Measurements from ENCODE around the gene ERC1. TPM values are rescaled to one million over a fixed set of nuclear protein-coding genes. Genes with fewer than 3 reads are reported as not detected.

ERC1 gene
- total RNA-seq, 1 experiment from 2014 or later, result 39.4 TPM

DNA sequence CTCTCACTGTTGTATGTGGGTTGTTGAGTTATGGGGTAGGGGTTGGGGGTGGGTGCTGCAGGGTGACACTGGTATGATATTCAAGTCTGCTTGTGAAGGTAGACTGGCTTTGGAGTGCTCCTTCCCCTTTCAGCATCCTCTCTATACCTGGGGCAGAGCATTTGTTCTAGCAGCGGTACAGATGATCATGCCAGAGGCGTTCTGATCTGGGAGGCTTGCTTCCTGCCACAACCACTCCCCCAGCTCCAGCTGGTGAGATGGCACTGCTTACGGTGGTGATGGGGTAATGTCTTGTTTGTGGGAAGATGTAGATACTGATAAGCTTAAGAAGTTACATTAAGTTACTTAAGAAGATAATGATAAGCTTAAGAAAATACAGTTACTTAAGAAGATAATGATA, 131.8 kb downstream of the ERC1 start:
- no peak for DNase-seq
- CTCF ChIA-PET, result no interaction called here
- Mint-ChIP-seq H3K4me3 (ENCODE audit: low read depth, unreplicated experiment) (no peak overlapping the region), H3K27me3 (ENCODE audit: unreplicated experiment) (no peaks in the 10 kb centered on the region), H3K36me3 (ENCODE audit: insufficient read depth, unreplicated experiment) (no peaks in the 10 kb centered on the region), H3K27ac (ENCODE audit: unreplicated experiment) (no peak overlapping the region), H3K4me1 (ENCODE audit: low read depth, unreplicated experiment) (peaks cover 3% of the 10 kb centered on the region), H3K9me3 (ENCODE audit: low read depth, unreplicated experiment) (no peaks in the 10 kb centered on the region)
- intact Hi-C loops (cut with micrococcal nuclease; ENCODE audit: unreplicated experiment), result no loop called here
- TF ChIP-seq, protein P1, sequence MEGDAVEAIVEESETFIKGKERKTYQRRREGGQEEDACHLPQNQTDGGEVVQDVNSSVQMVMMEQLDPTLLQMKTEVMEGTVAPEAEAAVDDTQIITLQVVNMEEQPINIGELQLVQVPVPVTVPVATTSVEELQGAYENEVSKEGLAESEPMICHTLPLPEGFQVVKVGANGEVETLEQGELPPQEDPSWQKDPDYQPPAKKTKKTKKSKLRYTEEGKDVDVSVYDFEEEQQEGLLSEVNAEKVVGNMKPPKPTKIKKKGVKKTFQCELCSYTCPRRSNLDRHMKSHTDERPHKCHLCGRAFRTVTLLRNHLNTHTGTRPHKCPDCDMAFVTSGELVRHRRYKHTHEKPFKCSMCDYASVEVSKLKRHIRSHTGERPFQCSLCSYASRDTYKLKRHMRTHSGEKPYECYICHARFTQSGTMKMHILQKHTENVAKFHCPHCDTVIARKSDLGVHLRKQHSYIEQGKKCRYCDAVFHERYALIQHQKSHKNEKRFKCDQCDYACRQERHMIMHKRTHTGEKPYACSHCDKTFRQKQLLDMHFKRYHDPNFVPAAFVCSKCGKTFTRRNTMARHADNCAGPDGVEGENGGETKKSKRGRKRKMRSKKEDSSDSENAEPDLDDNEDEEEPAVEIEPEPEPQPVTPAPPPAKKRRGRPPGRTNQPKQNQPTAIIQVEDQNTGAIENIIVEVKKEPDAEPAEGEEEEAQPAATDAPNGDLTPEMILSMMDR (IDR thresholded peaks at IDR 0.05; ENCODE audit: unreplicated experiment), result no peak
- no TSS peak for BruUV-seq (replicated peaks)

DNA sequence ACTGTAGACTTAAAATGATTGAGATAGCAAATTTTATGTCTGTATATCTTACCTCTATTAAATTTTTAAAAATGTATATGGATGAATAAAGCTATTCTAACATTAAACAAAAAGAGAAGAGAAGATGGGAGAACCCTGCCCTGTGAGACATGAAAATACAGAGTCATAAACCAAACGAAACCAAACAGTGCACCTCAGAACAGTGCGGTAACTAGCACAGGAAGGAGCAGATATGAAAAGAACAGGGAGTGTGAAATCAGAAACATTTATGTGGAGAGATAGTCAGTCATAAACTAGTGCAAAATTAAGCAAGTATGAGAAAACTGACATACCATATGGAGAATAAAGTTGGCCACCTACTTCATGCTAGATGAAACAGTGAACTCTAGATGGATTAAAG, 135.1 kb downstream of the ERC1 start:
- CTCF ChIA-PET, result no interaction called here
- BruUV-seq (replicated peaks), result no TSS peak
- Mint-ChIP-seq H3K4me3 (ENCODE audit: low read depth, unreplicated experiment) (no peak overlapping the region), H3K27me3 (ENCODE audit: unreplicated experiment) (no peaks in the 10 kb centered on the region), H3K4me1 (ENCODE audit: low read depth, unreplicated experiment) (peaks cover 35% of the 10 kb centered on the region), H3K9me3 (ENCODE audit: low read depth, unreplicated experiment) (no peaks in the 10 kb centered on the region), H3K27ac (ENCODE audit: unreplicated experiment) (no peak overlapping the region), H3K36me3 (ENCODE audit: insufficient read depth, unreplicated experiment) (no peaks in the 10 kb centered on the region)
- intact Hi-C loops (cut with micrococcal nuclease; ENCODE audit: unreplicated experiment), result no loop called here
- DNase-seq, result no peak
- TF ChIP-seq, protein P1 (IDR thresholded peaks at IDR 0.05; ENCODE audit: unreplicated experiment), result no peak

DNA sequence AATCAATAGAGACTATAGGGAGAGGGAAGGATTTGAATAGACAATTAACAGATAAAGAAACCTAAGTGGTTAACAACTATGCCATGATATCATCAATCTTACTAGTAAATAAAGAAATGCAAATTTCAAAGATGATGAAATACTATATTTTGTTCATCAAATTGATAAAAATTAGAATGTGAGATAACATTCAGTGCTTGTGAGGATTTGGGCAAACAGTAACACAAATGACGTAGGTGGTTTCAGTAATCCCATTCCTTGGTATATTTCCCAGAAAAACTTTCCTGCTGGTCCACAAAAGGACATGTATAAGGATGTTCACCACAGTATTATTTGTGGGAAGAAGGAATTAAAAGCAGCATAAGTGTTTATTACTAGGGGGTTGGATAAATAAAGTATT, 136.0 kb downstream of the ERC1 start:
- Mint-ChIP-seq H3K36me3 (ENCODE audit: insufficient read depth, unreplicated experiment) (no peaks in the 10 kb centered on the region), H3K4me1 (ENCODE audit: low read depth, unreplicated experiment) (peaks cover 45% of the 10 kb centered on the region), H3K4me3 (ENCODE audit: low read depth, unreplicated experiment) (no peak overlapping the region), H3K9me3 (ENCODE audit: low read depth, unreplicated experiment) (no peaks in the 10 kb centered on the region), H3K27ac (ENCODE audit: unreplicated experiment) (no peak overlapping the region), H3K27me3 (ENCODE audit: unreplicated experiment) (no peaks in the 10 kb centered on the region)
- intact Hi-C loops (cut with micrococcal nuclease; ENCODE audit: unreplicated experiment), result no loop called here
- TF ChIP-seq, protein P1 (IDR thresholded peaks at IDR 0.05; ENCODE audit: unreplicated experiment), result no peak
- BruUV-seq (replicated peaks), result no TSS peak
- DNase-seq, result no peak
- CTCF ChIA-PET, result no interaction called here

DNA sequence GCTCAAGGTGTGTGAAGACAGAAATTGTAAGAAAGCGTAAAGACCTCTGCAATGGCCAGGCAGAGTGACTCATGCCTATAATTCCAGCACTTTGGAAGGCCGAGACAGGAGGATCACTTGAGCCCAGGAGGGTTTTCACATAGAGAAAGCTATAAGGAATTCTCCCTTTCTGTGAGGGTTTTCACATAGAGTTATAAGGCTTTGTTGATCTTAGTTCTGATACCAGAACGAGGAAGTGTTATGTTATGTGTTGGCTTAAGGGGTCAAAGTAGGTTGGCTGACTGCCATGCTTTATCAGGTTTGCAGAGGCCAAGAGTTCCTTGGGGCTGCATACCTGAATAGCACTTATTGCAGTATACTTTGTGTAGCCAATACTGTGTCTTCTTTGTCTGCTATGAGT, 139.1 kb downstream of the ERC1 start:
- DNase-seq, result peak; percentile 75
- Mint-ChIP-seq H3K36me3 (ENCODE audit: insufficient read depth, unreplicated experiment) (no peaks in the 10 kb centered on the region), H3K27ac (ENCODE audit: unreplicated experiment) (peak overlapping the region; percentile 79), H3K4me1 (ENCODE audit: low read depth, unreplicated experiment) (peaks cover 55% of the 10 kb centered on the region), H3K9me3 (ENCODE audit: low read depth, unreplicated experiment) (no peaks in the 10 kb centered on the region), H3K27me3 (ENCODE audit: unreplicated experiment) (no peaks in the 10 kb centered on the region), H3K4me3 (ENCODE audit: low read depth, unreplicated experiment) (peak overlapping the region; percentile 45)
- intact Hi-C loops (cut with micrococcal nuclease; ENCODE audit: unreplicated experiment), result no loop called here
- no TSS peak for BruUV-seq (replicated peaks)
- CTCF ChIA-PET, result interaction anchor here (0.6 to 1.7 kb wide), 10 partner anchors 12 to 494 kb away, joined by 3 to 15 read pairs (median 4); no protein-coding TSS in a partner anchor
- TF ChIP-seq, protein P1 (IDR thresholded peaks at IDR 0.05; ENCODE audit: unreplicated experiment), result no peak
